A549 (cell line): ENCODE data around the gene RAP2B.

Source experiments
- ESRRA ChIP-seq: fragments of 150-350 bp; IDR thresholded peaks from 2 replicates; pipeline ENCODE4 v1.6.1; 2014; ENCODE audit warnings: mild to moderate bottlenecking, low read length, borderline replicate concordance
- JUN ChIP-seq, 2 experiments: fragments of >200 bp; sonication (Bioruptor Twin); formaldehyde crosslinking; IDR thresholded peaks; 2 replicates in 1 of 2; 3 replicates in 1 of 2; pipeline ENCODE4 v1.6.1; 2016 to 2017
- MYC ChIP-seq: IDR thresholded peaks from 2 replicates; pipeline ENCODE4 v1.6.1; 2012; ENCODE audit warnings: mild to moderate bottlenecking, inconsistent platforms, low read length, improper control_type of control experiment, borderline replicate concordance
- POLR2A ChIP-seq: IDR thresholded peaks from 2 replicates; pipeline ENCODE4 v1.6.1; 2012; ENCODE audit warnings: mild to moderate bottlenecking, low read length
- TF ChIP-seq, protein P1 (sequence below): fragments of >200 bp; sonication (Bioruptor Twin); formaldehyde crosslinking; IDR thresholded peaks from 3 replicates; pipeline ENCODE4 v1.5.1; 2016

DNA sequence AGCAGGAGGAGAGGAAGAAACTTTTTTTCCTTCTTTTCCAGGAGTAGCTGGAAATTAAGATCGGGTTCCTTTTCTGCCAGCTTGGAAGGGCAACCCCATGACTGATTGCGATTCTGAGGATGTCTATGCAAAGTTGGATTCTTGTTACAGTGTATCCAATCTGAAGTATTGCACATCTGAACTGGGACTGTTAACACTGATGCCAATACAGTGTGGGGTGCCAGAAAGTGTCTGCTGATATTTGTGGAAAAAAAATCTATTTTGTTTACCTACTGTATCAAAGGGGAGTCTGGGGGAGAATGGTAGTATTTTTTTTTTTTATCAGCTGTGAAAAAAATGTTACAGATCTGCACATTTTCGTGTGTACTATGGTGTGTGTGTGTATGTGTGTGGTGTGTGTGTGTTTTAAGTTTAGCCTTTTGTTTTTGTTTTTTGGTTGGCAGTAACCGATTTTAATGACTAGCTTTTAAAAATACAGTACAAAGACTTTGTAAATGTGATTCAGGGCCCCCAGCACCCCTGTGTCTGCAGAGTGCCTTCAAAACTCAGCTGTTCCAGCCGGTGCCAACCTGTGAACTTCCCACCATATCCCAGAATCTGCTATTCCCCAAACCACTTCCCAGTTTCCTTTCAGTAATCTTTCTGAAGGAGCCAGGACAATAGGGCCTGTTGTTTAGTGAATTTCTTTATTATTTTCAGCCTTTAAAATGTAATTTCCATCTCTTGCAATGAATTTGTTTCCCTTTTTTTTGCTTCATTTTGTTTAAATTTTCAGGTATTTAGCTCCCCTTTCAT is 1.9 kb downstream of the RAP2B start:
- no peak for TF ChIP-seq POLR2A
- no peak for TF ChIP-seq ESRRA
- no peak for TF ChIP-seq JUN (IDR thresholded peaks at IDR 0.05)
- TF ChIP-seq, protein P1, sequence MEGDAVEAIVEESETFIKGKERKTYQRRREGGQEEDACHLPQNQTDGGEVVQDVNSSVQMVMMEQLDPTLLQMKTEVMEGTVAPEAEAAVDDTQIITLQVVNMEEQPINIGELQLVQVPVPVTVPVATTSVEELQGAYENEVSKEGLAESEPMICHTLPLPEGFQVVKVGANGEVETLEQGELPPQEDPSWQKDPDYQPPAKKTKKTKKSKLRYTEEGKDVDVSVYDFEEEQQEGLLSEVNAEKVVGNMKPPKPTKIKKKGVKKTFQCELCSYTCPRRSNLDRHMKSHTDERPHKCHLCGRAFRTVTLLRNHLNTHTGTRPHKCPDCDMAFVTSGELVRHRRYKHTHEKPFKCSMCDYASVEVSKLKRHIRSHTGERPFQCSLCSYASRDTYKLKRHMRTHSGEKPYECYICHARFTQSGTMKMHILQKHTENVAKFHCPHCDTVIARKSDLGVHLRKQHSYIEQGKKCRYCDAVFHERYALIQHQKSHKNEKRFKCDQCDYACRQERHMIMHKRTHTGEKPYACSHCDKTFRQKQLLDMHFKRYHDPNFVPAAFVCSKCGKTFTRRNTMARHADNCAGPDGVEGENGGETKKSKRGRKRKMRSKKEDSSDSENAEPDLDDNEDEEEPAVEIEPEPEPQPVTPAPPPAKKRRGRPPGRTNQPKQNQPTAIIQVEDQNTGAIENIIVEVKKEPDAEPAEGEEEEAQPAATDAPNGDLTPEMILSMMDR: no peak
- TF ChIP-seq MYC: no peak
